H1 (cell line): Measurements from ENCODE around the gene ADK. TPM values are rescaled to one million over a fixed set of nuclear protein-coding genes. Genes with fewer than 3 reads are reported as not detected.

Experiments used
- CTCF ChIA-PET: fragments of 300-600 bp; sonication (Branson Sonifier 250); formaldehyde crosslinking; loops from one replicate; lab custom pipeline; 2021; ENCODE audit not compliant: partially characterized antibody; lab: Charles Lee
- POLR2A ChIA-PET: fragments of 300-600 bp; sonication (Branson Sonifier 250); formaldehyde crosslinking; loops from one replicate; lab custom pipeline; 2021; ENCODE audit warnings: inconsistent platforms; ENCODE audit not compliant: partially characterized antibody; lab: Charles Lee
- DNase-seq, 2 experiments: peaks; one replicate each; pipeline versions ENCODE4 v3.0.0 to v3.0.0-alpha.2; 2010 to 2022; ENCODE audit warnings: low spot score in 2 of 2, low read depth in 1 of 2, mixed read lengths in 1 of 2
- FAIRE-seq: peaks from 2 replicates; lab custom pipeline; 2011; peaks lifted over from hg19 to GRCh38; lab: Jason Lieb, UNC
- H2AFZ ChIP-seq: 2 replicates; pipeline ENCODE4 v1.8.1; 2012; ENCODE audit warnings: low read length, inconsistent platforms
- H2AK5ac ChIP-seq: 2 replicates; pipeline ENCODE4 v1.6.1; 2013; ENCODE audit warnings: low read depth, low read length
- H2BK120ac ChIP-seq: replicated peaks from 2 replicates; pipeline ENCODE3; 2013; ENCODE audit warnings: low read depth, low read length, inconsistent platforms
- H2BK12ac ChIP-seq: 2 replicates; pipeline ENCODE4 v1.6.1; 2013; ENCODE audit warnings: low read depth, low read length
- H2BK15ac ChIP-seq: 2 replicates; pipeline ENCODE4 v1.6.1; 2013; ENCODE audit warnings: low read length
- H2BK20ac ChIP-seq: 2 replicates; pipeline ENCODE4 v1.6.1; 2013; ENCODE audit warnings: low read length
- H2BK5ac ChIP-seq: 2 replicates; pipeline ENCODE4 v1.6.1; 2013; ENCODE audit warnings: low read depth, low read length
- H3K14ac ChIP-seq: 2 replicates; pipeline ENCODE4 v1.6.1; 2013; ENCODE audit warnings: inconsistent platforms; ENCODE audit not compliant: insufficient read length
- H3K18ac ChIP-seq: 2 replicates; pipeline ENCODE4 v1.6.1; 2013; ENCODE audit warnings: low read length; ENCODE audit errors: extremely low read depth
- H3K23ac ChIP-seq: 2 replicates; pipeline ENCODE4 v1.6.1; 2013; ENCODE audit warnings: inconsistent platforms; ENCODE audit not compliant: insufficient read length
- H3K23me2 ChIP-seq: 2 replicates; pipeline ENCODE4 v1.6.1; 2013; ENCODE audit warnings: low read depth, low read length
- H3K27ac ChIP-seq: 2 replicates; pipeline ENCODE4 v1.6.1; 2011; ENCODE audit warnings: low read depth, low read length, inconsistent platforms
- H3K27me3 ChIP-seq, 4 experiments: replicated peaks in 1 of 4; 1 replicate in 1 of 4; 2 replicates in 3 of 4; pipeline versions ENCODE4 v1.6.1 to v1.8.1; 2011 to 2013; ENCODE audit warnings: low read length in 3 of 4, mild to moderate bottlenecking in 3 of 4, inconsistent platforms in 2 of 4, mixed read lengths in 2 of 4, moderate library complexity in 1 of 4; ENCODE audit not compliant: control insufficient read depth in 3 of 4, insufficient read depth in 3 of 4; ENCODE audit errors: extremely low read depth in 1 of 4
- H3K36me3 ChIP-seq, 4 experiments: 2 replicates each; pipeline versions ENCODE4 v1.6.1 to v1.8.1; 2011 to 2013; ENCODE audit warnings: mild to moderate bottlenecking in 4 of 4, low read length in 3 of 4, moderate library complexity in 2 of 4, control low read depth in 1 of 4, inconsistent platforms in 1 of 4; ENCODE audit not compliant: insufficient read depth in 4 of 4, control insufficient read depth in 2 of 4
- H3K4ac ChIP-seq: replicated peaks from 2 replicates; pipeline ENCODE3; 2013; ENCODE audit warnings: low read length, low read depth, mixed read lengths, inconsistent platforms; ENCODE audit not compliant: insufficient read length
- H3K4me1 ChIP-seq, 4 experiments: replicated peaks in 1 of 4; 1 replicate in 1 of 4; 2 replicates in 3 of 4; pipeline versions ENCODE4 v1.6.1 to v1.8.1; 2011 to 2013; ENCODE audit warnings: low read length in 3 of 4, inconsistent platforms in 2 of 4, mixed read lengths in 1 of 4; ENCODE audit not compliant: insufficient read depth in 4 of 4, control insufficient read depth in 3 of 4
- H3K4me2 ChIP-seq, 2 experiments: 2 replicates each; pipeline versions ENCODE4 v1.6.1 to v1.8.1; 2011 to 2013; ENCODE audit warnings: low read depth in 2 of 2, low read length in 2 of 2, control low read depth in 1 of 2, inconsistent platforms in 1 of 2, mild to moderate bottlenecking in 1 of 2; ENCODE audit not compliant: insufficient read depth in 1 of 2
- H3K4me3 ChIP-seq, 4 experiments: fragments of 200-600, 300-600 bp in 1 of 4; sonication (generic), shearing (Covaris generic), sonication (Bioruptor Twin) in 1 of 4; 2 replicates each; pipeline versions ENCODE4 v1.5.1 to v1.8.1; 2011 to 2016; ENCODE audit warnings: low read length in 4 of 4, low read depth in 3 of 4, control low read depth in 2 of 4, inconsistent platforms in 2 of 4, mild to moderate bottlenecking in 2 of 4, mixed read lengths in 1 of 4, moderate library complexity in 1 of 4; ENCODE audit not compliant: insufficient read depth in 2 of 4; ENCODE audit errors: extremely low read depth in 1 of 4
- H3K56ac ChIP-seq: replicated peaks from 2 replicates; pipeline ENCODE3; 2013; ENCODE audit warnings: low read depth, mild to moderate bottlenecking, mixed read lengths, low read length, inconsistent platforms; ENCODE audit not compliant: insufficient read length
- H3K79me1 ChIP-seq: 2 replicates; pipeline ENCODE4 v1.6.1; 2013; ENCODE audit warnings: low read depth, low read length, control low read depth
- H3K79me2 ChIP-seq, 2 experiments: 2 replicates each; pipeline versions ENCODE4 v1.6.1 to v1.8.1; 2012 to 2013; ENCODE audit warnings: low read length in 2 of 2, mild to moderate bottlenecking in 2 of 2, inconsistent platforms in 1 of 2; ENCODE audit not compliant: insufficient read depth in 2 of 2, control insufficient read depth in 1 of 2
- H3K9ac ChIP-seq, 4 experiments: replicated peaks in 1 of 4; 1 replicate in 1 of 4; 2 replicates in 3 of 4; pipeline versions ENCODE4 v1.6.1 to v1.8.1; 2011 to 2013; ENCODE audit warnings: low read depth in 3 of 4, low read length in 3 of 4, control low read depth in 2 of 4, mild to moderate bottlenecking in 2 of 4, moderate library complexity in 2 of 4, inconsistent platforms in 1 of 4; ENCODE audit errors: extremely low read depth in 1 of 4
- H3K9me3 ChIP-seq, 2 experiments: 2 replicates each; pipeline versions ENCODE4 v1.6.1 to v1.8.1; 2012 to 2013; ENCODE audit warnings: mild to moderate bottlenecking in 2 of 2, moderate library complexity in 2 of 2, control low read depth in 1 of 2, inconsistent platforms in 1 of 2, low read depth in 1 of 2, low read length in 1 of 2, mixed read lengths in 1 of 2; ENCODE audit not compliant: insufficient read depth in 2 of 2
- H4K20me1 ChIP-seq, 2 experiments: replicated peaks in 1 of 2; 2 replicates each; pipeline versions ENCODE3 to v1.8.1; 2011 to 2013; ENCODE audit warnings: inconsistent platforms in 2 of 2, low read length in 2 of 2, mild to moderate bottlenecking in 1 of 2; ENCODE audit not compliant: insufficient read depth in 2 of 2, control insufficient read depth in 1 of 2
- H4K5ac ChIP-seq: 2 replicates; pipeline ENCODE4 v1.6.1; 2013; ENCODE audit warnings: low read length, low read depth, mixed read lengths, inconsistent platforms; ENCODE audit not compliant: insufficient read length
- H4K8ac ChIP-seq: 2 replicates; pipeline ENCODE4 v1.8.0; 2013; ENCODE audit warnings: mild to moderate bottlenecking, moderate library complexity, low read length, inconsistent platforms; ENCODE audit not compliant: insufficient read depth; ENCODE audit errors: extremely low read depth
- H4K91ac ChIP-seq: replicated peaks from 2 replicates; pipeline ENCODE3; 2013; ENCODE audit warnings: low read length, mixed read lengths, inconsistent platforms; ENCODE audit not compliant: insufficient read length
- ATF3 ChIP-seq: IDR thresholded peaks from 2 replicates; pipeline ENCODE4 v1.6.1; 2011; ENCODE audit warnings: low read depth, mild to moderate bottlenecking, low read length; ENCODE audit not compliant: insufficient read depth
- CEBPB ChIP-seq: IDR thresholded peaks from 2 replicates; pipeline ENCODE4 v1.6.1; 2012; ENCODE audit warnings: low read depth, low read length
- CTBP2 ChIP-seq: IDR thresholded peaks from 2 replicates; pipeline ENCODE4 v1.7.0; 2011; ENCODE audit warnings: borderline replicate concordance, mild to moderate bottlenecking, moderate library complexity, mixed read lengths, low read length; ENCODE audit not compliant: insufficient read depth, insufficient read length
- FOSL1 ChIP-seq: IDR thresholded peaks from 2 replicates; pipeline ENCODE4 v1.6.1; 2011; ENCODE audit warnings: mild to moderate bottlenecking, low read depth, low read length, moderate library complexity; ENCODE audit not compliant: insufficient read depth
- KDM1A ChIP-seq: fragments of 200-600, 300-600 bp; sonication (generic); IDR thresholded peaks from 2 replicates; pipeline ENCODE4 v1.7.1; 2016; ENCODE audit warnings: mild to moderate bottlenecking, low read length, borderline replicate concordance
- KDM4A ChIP-seq: IDR thresholded peaks from one replicate; pipeline ENCODE4 v1.7.1; 2012; ENCODE audit warnings: low read depth, mild to moderate bottlenecking, moderate library complexity, low read length, inconsistent platforms; ENCODE audit not compliant: severe bottlenecking
- NANOG ChIP-seq: IDR thresholded peaks from 2 replicates; pipeline ENCODE4 v1.6.1; 2011; ENCODE audit warnings: low read length, low read depth, mild to moderate bottlenecking, inconsistent platforms; ENCODE audit not compliant: insufficient read depth, poor library complexity, severe bottlenecking
- RFX5 ChIP-seq: IDR thresholded peaks from 2 replicates; pipeline ENCODE4 v1.6.1; 2011; ENCODE audit warnings: low read depth, low read length, improper control_type of control experiment, borderline replicate concordance
- RNF2 ChIP-seq: fragments of 200-900, 300-1000 bp; sonication (generic); IDR thresholded peaks from 2 replicates; pipeline ENCODE4 v1.7.1; 2016; ENCODE audit warnings: borderline replicate concordance, low read depth, mild to moderate bottlenecking, antibody characterized with exemption, low read length; ENCODE audit not compliant: poor library complexity, severe bottlenecking; ENCODE audit errors: missing control alignments
- SP4 ChIP-seq: IDR thresholded peaks from 2 replicates; pipeline ENCODE4 v1.6.1; 2012; ENCODE audit warnings: low read length, inconsistent platforms
- TBP ChIP-seq: IDR thresholded peaks from 2 replicates; pipeline ENCODE4 v1.6.1; 2011; ENCODE audit warnings: low read depth, low read length, improper control_type of control experiment
- TEAD4 ChIP-seq: IDR thresholded peaks from 2 replicates; pipeline ENCODE4 v1.6.1; 2012; ENCODE audit warnings: low read depth, low read length, inconsistent platforms, mixed read lengths
- ZNF274 ChIP-seq: IDR thresholded peaks from 2 replicates; pipeline ENCODE4 v1.7.0; 2012; ENCODE audit warnings: low read length, borderline replicate concordance; ENCODE audit errors: extremely low read depth
- WGBS, 2 experiments: shearing (Covaris generic) in 1 of 2; methylation state at CpG; one replicate each; pipeline versions ENCODE4 v1.1.6 to v1.1.7; 2013 to 2015; ENCODE audit warnings: low lambda C conversion rate in 2 of 2, mixed read lengths in 2 of 2, inconsistent platforms in 1 of 2, low coverage in 1 of 2, missing lambda C conversion rate in 1 of 2; ENCODE audit not compliant: insufficient replicate concordance in 2 of 2, insufficient coverage in 1 of 2, insufficient read length in 1 of 2; ENCODE audit errors: extremely low coverage in 1 of 2, missing lambda C conversion rate in 1 of 2; 5-methylcytosine and 5-hydroxymethylcytosine counted together
- polyA plus RNA-seq, 7 experiments: library from polyadenylated mRNA; depleted of rRNA in 3 of 7; stranded (reverse) in 5 of 7; unstranded in 2 of 7; fragments of >200 nt in 5 of 7; fragments of 200-250 nt in 2 of 7; gene quantifications; 1 replicate in 5 of 7; 2 replicates in 1 of 7; 4 replicates in 1 of 7; pipeline versions ENCODE4 v1.2.1 to v1.2.3, GENCODE V29; 2011 to 2013; ENCODE audit warnings: missing spikeins in 2 of 7, mixed read lengths in 2 of 7
- total RNA-seq: library from RNA; stranded (reverse); fragmentation: NEBNext Ultra II Directional; extraction: Animal tissue kit (Norgen Biotek cat#: 25700); gene quantifications from 2 replicates; pipeline ENCODE4 v1.2.1, GENCODE V29; 2021

ADK gene
- total and polyA plus RNA-seq, 2 of the 8 experiments (the other 6 are each of a cell fraction or from before 2014, with no cell fraction given) = 12.3 to 42.4 TPM

- Histone ChIP-seq H4K91ac (no peak overlapping the region), H3K4me3 (no peak overlapping the region), H4K5ac (no peak overlapping the region), H3K9ac (no peak overlapping the region), H2AK5ac (no peak overlapping the region), H3K27me3 (no peaks in the 10 kb centered on the region), H2BK15ac (no peak overlapping the region), H3K36me3 (no peaks in the 10 kb centered on the region), H3K14ac (no peak overlapping the region), H3K56ac (no peak overlapping the region), H2BK12ac (no peak overlapping the region), H3K4ac (no peak overlapping the region), H4K20me1 (no peaks in the 10 kb centered on the region), H2BK5ac (no peak overlapping the region), H2AFZ (no peak overlapping the region), H3K79me1 (no peaks in the 10 kb centered on the region), H2BK120ac (no peak overlapping the region), H2BK20ac (no peak overlapping the region), H4K8ac (no peak overlapping the region), H3K9me3 (no peaks in the 10 kb centered on the region), H3K23me2 (no peaks in the 10 kb centered on the region), H3K4me1 (no peaks in the 10 kb centered on the region), H3K4me2 (no peak overlapping the region), H3K79me2 (no peaks in the 10 kb centered on the region), H3K27ac (no peak overlapping the region), H3K18ac (no peak overlapping the region), H3K23ac (no peak overlapping the region)
- CTCF ChIA-PET = interaction anchor here (4.7 kb wide), 1 partner anchor 14 kb away, joined by 27 read pairs; no protein-coding TSS in a partner anchor
- TF ChIP-seq ATF3 (no peak), TBP (no peak), CEBPB (no peak), TEAD4 (no peak), KDM1A (no peak), FOSL1 (no peak), NANOG (no peak), KDM4A (no peak), CTBP2 (no peak), ZNF274 (no peak), SP4 (no peak), RNF2 (no peak), RFX5 (no peak)
- FAIRE-seq (no peak), DNase-seq (no peak)
- WGBS, 2 experiments = 87% methylated on average over 1 of the region's 1 CpG; no CpG with 5 or more reads in 1 of the 2 experiments
- POLR2A ChIA-PET = no interaction called here
Measured at GRCh38 chr10:74433595-74433956, 282.6 kb downstream of the ADK start.
